RWPE1 (cell line): ENCODE results near the gene DPP9.

Source experiments
- CTCF ChIA-PET: fragments of 350-600 bp; sonication (Branson Sonifier 250); formaldehyde crosslinking; extraction: SDS; loops from one replicate; lab custom pipeline; 2021; lab: Yijun Ruan, JAX
- POLR2A ChIA-PET: fragments of 400-600 bp; formaldehyde crosslinking; extraction: SDS; loops from one replicate; lab custom pipeline; 2020; ENCODE audit warnings: antibody characterized with exemption; ENCODE audit not compliant: low non-redundant PET; lab: Yijun Ruan, JAX
- DNase-seq: peaks from one replicate; pipeline ENCODE4 v3.0.0; 2012; ENCODE audit warnings: low spot score
- H3K27ac ChIP-seq: fragments of 450-650 bp; 2 replicates; pipeline ENCODE4 v1.5.1; 2017
- TF ChIP-seq, protein P1 (sequence below): fragments of 450-650 bp; conservative IDR thresholded peaks from 2 replicates; pipeline ENCODE4 v1.5.1; 2017; ENCODE audit warnings: low read depth, mild to moderate bottlenecking

DPP9 gene

GRCh38 chr19:4664642-4665041 is 59.0 kb downstream of the DPP9 start:
- TF ChIP-seq, protein P1, sequence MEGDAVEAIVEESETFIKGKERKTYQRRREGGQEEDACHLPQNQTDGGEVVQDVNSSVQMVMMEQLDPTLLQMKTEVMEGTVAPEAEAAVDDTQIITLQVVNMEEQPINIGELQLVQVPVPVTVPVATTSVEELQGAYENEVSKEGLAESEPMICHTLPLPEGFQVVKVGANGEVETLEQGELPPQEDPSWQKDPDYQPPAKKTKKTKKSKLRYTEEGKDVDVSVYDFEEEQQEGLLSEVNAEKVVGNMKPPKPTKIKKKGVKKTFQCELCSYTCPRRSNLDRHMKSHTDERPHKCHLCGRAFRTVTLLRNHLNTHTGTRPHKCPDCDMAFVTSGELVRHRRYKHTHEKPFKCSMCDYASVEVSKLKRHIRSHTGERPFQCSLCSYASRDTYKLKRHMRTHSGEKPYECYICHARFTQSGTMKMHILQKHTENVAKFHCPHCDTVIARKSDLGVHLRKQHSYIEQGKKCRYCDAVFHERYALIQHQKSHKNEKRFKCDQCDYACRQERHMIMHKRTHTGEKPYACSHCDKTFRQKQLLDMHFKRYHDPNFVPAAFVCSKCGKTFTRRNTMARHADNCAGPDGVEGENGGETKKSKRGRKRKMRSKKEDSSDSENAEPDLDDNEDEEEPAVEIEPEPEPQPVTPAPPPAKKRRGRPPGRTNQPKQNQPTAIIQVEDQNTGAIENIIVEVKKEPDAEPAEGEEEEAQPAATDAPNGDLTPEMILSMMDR, result no peak
- POLR2A ChIA-PET, result interaction anchor here (0.6 kb wide), 1 partner anchor 39 kb away, joined by 3 read pairs; no protein-coding TSS in a partner anchor
- peak overlapping the region; percentile 7; the same call in 1 of the 2 replicates for H3K27ac ChIP-seq
- DNase-seq, result no peak
- CTCF ChIA-PET, result no interaction called here

GRCh38 chr19:4662812-4663211 is 60.8 kb downstream of the DPP9 start:
- no peak for DNase-seq
- TF ChIP-seq, protein P1, result no peak
- CTCF ChIA-PET, result interaction anchor here (0.9 kb wide), 1 partner anchor 26 kb away, joined by 3 read pairs; no protein-coding TSS in a partner anchor
- POLR2A ChIA-PET, result no interaction called here
- H3K27ac ChIP-seq, result peak overlapping the region; percentile 48

DNA sequence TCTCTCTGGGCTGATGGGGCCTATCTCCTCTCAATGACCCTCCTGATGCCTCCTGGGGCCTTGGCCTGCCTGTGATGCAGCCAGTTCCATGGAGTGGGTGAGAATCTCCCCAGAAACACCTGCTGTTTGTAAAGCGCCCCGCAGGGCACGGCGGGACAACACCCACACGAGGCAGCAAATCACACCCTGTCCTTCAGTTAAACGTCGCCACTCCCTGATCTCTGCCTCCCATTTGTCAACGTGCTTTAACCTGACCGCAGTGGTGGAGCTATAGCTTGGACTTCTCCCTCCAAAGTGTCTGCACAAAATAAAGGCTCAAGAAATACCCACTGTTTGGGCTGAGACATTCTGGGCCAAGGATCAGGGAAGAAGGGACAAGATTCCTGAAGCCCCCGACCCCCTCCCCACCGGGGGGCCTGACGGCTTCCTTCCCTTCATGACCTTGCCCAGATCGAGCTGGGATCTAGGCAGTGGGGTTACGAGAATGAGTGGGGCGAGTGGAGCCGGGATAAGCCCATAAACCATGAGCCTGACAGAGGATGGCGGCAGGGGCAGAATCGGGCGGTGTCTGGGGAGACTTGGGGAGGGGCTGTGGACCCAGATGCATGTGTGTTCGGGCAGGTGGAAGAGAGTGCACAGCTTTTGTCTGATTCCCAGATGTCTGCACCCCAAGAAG is 61.5 kb downstream of the DPP9 start:
- POLR2A ChIA-PET, result no interaction called here
- H3K27ac ChIP-seq, result peak overlapping the region; percentile 48

GRCh38 chr19:4660993-4661392 is 62.6 kb downstream of the DPP9 start:
- ChIA-PET CTCF (interaction anchor here (0.7 to 1.0 kb wide), 3 partner anchors 11 to 191 kb away, joined by 3 to 4 read pairs (median 3); no protein-coding TSS in a partner anchor), POLR2A (no interaction called here)
- H3K27ac ChIP-seq, result peak overlapping the region; percentile 48
- no peak for DNase-seq
- TF ChIP-seq, protein P1, result no peak

More for the DNA sequence above, 61.5 kb downstream of the DPP9 start:
- TF ChIP-seq, protein P1, result no peak
- CTCF ChIA-PET, result interaction anchor here (0.9 kb wide), 1 partner anchor 26 kb away, joined by 3 read pairs; no protein-coding TSS in a partner anchor
- no peak for DNase-seq

- POLR2A ChIA-PET, result no interaction called here
- TF ChIP-seq, protein P1, result peak; percentile 24; the same call in 1 of the 2 replicates
- CTCF ChIA-PET, result interaction anchor here (0.6 to 1.5 kb wide), 5 partner anchors 9 to 103 kb away, joined by 3 read pairs; no protein-coding TSS in a partner anchor
- peak overlapping the region; percentile 48 for H3K27ac ChIP-seq
- DNase-seq, result no peak
Measured at GRCh38 chr19:4660181-4660791, 63.4 kb downstream of the DPP9 start.

- no peak for DNase-seq
- ChIA-PET POLR2A (interaction anchor here (0.5 to 0.6 kb wide), 2 partner anchors 15 to 1150 kb away, joined by 5 to 6 read pairs; no protein-coding TSS in a partner anchor), CTCF (no interaction called here)
- H3K27ac ChIP-seq, result peak overlapping the region; percentile 58
- TF ChIP-seq, protein P1, result no peak
Measured at GRCh38 chr19:4657835-4658234, 65.8 kb downstream of the DPP9 start.
